HG03045 (cell line): ENCODE data around the gene FARP1.
"Not testable (repeated sequence)": the region's sequence is repeated elsewhere in the genome, so short reads cannot be mapped to it uniquely, and the experiment has no call there.

Experiments used
- ATAC-seq: cut with Tn5 transposase; IDR thresholded peaks from one replicate; pipeline ENCODE4 v1.9.1; 2021; ENCODE audit warnings: mild to moderate bottlenecking, moderate library complexity; ENCODE audit not compliant: unreplicated experiment

FARP1 gene

DNA sequence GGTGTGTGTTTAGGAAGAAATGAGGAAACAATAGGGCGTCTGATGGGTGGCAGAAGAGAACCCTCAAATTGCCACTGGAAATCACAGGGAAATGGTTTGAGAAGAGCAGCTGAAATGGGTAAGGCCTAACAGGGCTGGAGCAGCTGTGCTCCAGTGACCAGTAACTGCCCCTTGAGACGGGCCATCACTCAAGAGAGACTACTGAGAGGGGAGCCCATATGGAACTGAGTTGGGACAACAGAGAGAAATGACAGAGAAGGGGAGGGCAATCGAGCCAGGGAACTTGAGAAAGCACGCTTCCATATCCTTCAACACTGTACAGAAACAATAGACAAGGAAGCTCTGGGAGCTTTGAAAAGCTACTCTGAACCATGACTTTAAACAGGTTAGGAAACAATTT is 209.3 kb downstream of the FARP1 start:
- ATAC-seq: no peak

DNA sequence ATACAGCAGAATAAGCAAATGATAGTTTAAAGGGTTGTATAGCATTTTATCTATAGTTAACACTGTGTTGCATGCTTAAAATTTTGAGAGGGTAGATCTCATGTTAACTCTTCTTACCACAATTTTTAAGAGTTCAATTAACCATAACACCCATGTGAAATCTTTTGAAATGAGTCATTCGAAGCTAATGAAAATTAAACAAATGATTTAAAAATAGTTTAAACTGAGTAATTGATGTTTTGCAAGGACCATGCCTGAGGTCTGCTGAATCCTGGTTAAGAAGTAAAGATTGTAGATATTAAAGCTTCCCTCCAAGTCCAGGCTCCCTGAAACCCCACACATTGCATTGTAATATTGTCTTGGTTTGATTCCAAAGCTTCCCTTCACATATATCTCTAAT is 210.9 kb downstream of the FARP1 start:
- no peak for ATAC-seq

DNA sequence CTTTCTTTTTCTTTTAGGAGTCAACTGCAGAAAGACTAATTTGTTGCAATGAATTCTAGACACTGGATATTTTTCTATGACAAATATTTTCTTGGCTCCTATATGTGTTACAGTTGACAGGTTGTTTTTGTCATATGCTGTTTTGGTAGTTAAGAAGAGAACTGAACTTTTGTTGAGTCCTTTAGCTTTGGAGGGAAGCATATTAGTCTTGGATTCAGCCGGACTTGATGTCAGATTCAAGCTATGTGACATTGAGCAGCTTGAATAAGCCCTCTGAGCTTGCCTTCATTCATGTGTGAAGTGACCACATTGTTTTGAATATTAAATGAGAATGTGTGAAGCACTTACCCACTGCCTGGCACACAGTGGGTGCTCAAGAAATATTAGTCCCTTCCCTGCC is 216.0 kb downstream of the FARP1 start:
- no peak for ATAC-seq

- ATAC-seq: no peak
Observed at GRCh38 chr13:98360545-98360944, 217.7 kb downstream of the FARP1 start.

DNA sequence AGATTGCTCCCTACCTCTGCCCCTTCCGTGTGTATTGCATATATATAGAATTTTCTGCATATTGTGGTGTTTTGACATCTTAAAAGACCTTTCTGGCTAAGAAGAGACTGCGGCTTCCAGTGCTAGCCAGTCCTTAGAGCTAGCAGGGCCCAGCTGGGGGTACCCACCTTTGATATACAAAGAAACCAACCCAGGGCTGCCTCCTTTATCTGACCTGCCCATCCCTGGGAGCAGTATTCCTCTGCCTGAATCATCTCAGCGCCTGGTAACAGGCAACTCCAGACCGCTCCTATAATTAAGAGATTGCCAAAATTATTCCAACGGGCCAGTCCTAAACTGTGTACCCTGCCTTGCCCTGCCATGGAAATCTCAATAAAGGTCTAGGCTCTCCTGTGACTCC is 220.4 kb downstream of the FARP1 start:
- no peak for ATAC-seq

GRCh38 chr13:98364179-98364578 is 221.3 kb downstream of the FARP1 start:
- no peak for ATAC-seq

GRCh38 chr13:98364647-98365046 is 221.8 kb downstream of the FARP1 start:
- ATAC-seq: no peak

DNA sequence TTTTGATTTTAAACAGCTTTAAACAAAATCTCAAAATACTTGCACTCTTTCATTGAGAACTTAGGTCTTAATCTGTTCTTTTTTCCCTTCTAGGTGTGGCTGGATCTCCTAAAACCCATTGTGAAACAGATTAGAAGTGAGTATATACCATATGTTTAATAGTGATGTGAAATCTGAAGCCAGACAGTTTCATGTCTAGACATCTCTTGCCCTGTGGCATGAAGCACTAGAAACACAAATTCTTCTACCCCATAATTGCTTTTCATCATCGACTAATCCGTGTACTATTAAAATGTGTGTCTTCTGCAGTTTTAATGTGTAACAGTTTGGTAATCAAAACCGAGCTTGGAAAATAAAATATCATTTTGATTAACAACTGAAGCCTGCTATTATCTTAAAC is 222.4 kb downstream of the FARP1 start:
- no peak for ATAC-seq

- ATAC-seq: no peak
Observed at GRCh38 chr13:98366010-98366409, 223.1 kb downstream of the FARP1 start.

DNA sequence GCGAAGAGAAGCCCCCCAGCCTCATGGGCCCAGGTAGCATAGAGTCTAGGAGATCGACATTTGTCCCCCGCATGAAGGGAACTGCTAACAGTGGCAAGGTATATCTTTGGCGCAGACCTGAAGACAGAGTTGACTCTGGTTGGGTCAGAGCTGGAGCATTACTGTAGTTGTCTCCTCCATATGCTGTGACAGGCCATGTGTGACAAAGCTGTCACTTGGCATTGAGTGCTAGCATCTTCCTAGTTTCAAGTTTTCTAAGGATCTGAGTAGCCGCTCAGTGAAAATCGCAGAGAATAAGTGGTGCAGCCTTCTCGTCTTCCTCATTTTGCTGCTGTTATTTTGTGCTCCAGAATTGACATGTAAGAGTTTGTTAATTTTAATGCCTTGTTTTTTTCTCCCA is 223.5 kb downstream of the FARP1 start:
- no peak for ATAC-seq

GRCh38 chr13:98366959-98367358 is 224.1 kb downstream of the FARP1 start:
- ATAC-seq: no peak

- ATAC-seq: no peak
Observed at GRCh38 chr13:98368019-98368418, 225.1 kb downstream of the FARP1 start.

- ATAC-seq: not testable (repeated sequence)
Observed at GRCh38 chr13:98369520-98369919, 226.6 kb downstream of the FARP1 start.

DNA sequence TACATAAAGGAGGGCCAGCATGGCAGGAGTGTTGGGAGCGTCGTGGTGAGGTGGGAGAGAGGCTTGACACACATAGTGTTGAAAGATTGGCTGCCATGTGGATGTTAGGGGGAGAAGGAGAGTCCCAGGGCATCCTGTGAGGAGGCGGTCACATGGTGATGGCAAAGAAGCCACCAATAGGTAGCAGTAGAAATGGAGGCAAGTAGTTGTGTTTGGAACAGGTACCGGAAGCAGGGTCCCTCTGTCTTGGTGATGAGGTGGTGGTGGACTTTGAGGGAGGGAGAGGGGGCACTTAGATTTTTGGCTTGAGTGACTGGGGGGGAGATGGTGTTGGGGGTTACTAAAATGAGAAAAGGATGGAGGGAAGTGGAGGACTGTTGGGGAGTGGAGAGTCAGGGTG is 227.4 kb downstream of the FARP1 start:
- no peak for ATAC-seq

DNA sequence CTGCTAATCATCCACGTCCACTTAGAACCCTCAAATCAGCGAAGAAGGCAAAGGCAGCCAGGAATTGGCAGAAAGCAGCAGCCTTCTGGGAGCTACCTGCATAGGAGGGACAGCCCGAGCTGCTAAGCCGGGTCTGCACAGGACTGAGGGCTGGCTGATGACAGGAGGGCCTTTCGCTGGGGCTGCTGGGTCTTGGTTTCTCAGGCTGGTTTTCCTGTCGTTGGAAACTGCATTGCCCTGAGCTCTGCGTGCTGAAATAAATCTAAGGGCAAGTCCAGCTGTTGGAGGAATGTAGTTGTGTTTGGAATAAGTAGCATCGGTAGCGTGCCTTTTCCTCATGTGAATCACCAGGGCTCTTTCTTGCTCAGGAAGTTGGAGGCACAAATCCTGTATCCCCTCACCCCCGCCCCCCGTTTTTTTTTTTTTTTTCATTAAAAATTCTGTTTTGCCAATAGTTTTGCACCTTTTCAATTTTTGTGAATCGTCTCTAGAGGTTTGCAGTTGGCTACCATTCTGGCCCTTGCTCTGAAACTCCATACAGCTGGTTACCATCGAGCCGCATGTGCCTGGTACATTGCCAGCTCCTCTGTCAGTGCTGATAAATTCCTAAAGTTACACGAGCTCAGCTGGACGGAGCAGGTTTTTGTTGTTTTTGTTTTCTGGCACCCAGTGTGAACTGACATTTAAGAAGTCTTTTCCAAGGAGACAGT is 228.1 kb downstream of the FARP1 start:
- ATAC-seq: no peak

DNA sequence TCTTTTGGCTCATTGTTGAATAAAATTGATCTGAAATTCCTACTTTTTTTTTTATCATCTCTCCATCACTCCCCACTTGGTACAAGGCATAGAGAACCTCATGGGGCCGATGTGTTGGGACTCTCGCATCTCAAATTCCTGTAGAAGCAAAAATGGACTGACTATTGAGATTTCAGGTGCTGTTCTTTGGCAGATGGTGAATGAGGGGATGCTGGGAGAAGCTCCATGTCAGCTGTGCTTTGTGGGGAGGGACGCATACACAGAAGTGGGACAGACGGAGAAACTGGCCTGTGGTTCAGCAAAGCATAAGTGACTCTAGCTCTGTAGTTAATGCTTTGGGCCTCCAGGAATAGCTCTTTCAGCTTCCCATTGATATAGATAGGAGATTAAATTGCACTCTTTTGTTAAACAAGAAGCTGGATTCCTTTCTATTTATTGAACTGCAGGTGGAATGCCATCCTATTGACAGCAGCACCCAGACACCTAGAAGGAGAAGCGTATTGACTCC is 228.7 kb downstream of the FARP1 start:
- ATAC-seq: no peak

- no peak for ATAC-seq
Observed at GRCh38 chr13:98372876-98373275, 230.0 kb downstream of the FARP1 start.

DNA sequence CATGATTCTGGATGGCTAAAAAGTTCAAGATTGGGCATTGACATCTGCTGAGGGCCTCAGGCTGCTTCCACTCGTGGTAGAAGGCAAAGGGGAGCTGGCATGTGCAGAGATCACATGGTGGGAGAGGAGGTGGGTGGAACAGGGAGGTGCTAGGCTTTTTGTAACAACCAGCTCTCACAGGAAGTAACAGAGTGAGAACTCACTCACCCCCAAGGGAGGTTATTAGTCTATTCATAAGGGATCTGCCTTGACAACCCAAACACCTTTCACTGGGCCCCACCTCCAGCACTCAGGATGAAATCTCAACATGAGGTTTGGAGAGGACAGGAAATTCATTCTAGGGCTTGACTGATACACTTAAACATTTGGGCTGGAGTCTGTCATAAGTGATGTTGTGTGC is 231.9 kb downstream of the FARP1 start:
- no peak for ATAC-seq

GRCh38 chr13:98377635-98378378 is 234.9 kb downstream of the FARP1 start:
- no peak for ATAC-seq

- no peak for ATAC-seq
Observed at GRCh38 chr13:98384739-98385138, 241.8 kb downstream of the FARP1 start.

DNA sequence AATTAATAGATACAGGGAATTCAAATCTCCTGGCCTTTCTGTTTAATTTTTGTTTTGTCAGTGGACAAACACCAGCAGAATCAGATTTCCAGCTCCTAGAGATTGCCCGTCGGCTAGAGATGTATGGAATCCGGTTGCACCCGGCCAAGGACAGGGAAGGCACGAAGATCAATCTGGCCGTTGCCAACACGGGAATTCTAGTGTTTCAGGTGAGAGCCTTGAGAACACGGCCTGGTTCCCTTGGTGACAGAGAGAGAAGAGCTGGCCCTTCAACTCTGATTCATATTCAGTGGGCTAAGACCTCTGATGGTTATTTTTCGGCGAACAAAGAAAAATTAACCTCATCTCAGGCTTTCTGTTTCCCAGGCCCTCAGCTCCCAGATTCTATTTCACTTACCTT is 242.7 kb downstream of the FARP1 start:
- ATAC-seq: no peak

GRCh38 chr13:98386637-98387036 is 243.7 kb downstream of the FARP1 start:
- ATAC-seq: no peak
